Measurements from ENCODE around the gene ZMYND10. TPM values are rescaled to one million over a fixed set of nuclear protein-coding genes. Genes with fewer than 3 reads are reported as not detected.

The ZMYND10 gene
- total RNA-seq, 4 donors from 2014 or later, result 0.30 to 1.7 (median 1.3) TPM; not detected in 1

DNA sequence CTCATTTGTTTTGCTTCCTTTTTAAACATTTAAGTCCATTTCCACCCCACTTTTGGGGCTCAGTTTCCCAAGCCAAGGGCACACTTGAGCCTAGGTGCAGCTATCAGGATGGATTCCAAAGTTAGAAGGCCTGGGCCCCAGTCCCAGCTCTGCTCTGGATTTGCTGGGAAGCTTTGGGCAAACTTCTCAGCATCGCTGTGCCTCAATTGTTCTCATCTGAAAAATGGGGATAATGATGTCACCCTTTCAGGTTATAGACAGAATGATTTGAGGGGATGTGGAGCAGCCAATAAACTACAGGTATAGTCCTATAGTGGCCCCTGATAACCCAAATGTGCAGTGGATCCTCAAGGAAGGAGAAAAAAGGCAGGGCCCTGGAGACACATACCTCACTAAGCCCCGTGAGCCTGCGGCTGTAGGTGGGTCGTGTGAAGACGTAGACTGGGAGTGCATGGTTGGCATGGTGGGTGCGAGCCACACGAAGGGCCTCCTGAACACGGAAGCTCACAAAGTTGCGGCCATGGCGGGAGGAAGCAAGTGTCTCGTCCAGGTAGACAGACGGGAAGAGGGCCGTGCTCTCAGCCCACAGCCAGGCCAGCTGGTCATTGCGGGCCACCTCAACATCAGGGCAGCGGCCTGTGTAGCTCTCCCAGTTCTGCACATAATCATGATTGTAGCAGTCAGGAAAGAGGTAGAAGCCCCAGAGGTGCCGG is 26.2 kb downstream of the ZMYND10 start:
- H3K4me1 ChIP-seq, result peaks cover 0 to 71% (median 49%) of the 10 kb centered on the region in 4 donors
- TF ChIP-seq POLR2A (IDR thresholded peaks at IDR 0.05) (no peak), EP300 (IDR thresholded peaks at IDR 0.05) (no peak)
- TF ChIP-seq, protein P1, sequence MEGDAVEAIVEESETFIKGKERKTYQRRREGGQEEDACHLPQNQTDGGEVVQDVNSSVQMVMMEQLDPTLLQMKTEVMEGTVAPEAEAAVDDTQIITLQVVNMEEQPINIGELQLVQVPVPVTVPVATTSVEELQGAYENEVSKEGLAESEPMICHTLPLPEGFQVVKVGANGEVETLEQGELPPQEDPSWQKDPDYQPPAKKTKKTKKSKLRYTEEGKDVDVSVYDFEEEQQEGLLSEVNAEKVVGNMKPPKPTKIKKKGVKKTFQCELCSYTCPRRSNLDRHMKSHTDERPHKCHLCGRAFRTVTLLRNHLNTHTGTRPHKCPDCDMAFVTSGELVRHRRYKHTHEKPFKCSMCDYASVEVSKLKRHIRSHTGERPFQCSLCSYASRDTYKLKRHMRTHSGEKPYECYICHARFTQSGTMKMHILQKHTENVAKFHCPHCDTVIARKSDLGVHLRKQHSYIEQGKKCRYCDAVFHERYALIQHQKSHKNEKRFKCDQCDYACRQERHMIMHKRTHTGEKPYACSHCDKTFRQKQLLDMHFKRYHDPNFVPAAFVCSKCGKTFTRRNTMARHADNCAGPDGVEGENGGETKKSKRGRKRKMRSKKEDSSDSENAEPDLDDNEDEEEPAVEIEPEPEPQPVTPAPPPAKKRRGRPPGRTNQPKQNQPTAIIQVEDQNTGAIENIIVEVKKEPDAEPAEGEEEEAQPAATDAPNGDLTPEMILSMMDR (IDR thresholded peaks at IDR 0.05), result no peak
- no peaks in the 10 kb centered on the region for H3K27me3 ChIP-seq
- peak overlapping the region in 2 of 4 donors; percentile 93 to 99 for H3K27ac ChIP-seq
- H3K9me3 ChIP-seq, result no peaks in the 10 kb centered on the region
- 85 to 86% methylated on average over 16 of the region's 16 CpGs for WGBS, 2 donors
- DNase-seq (ENCODE audit: low spot score in 2 of 2), result no peak
- peak overlapping the region in 1 of 4 donors; percentile 67 for H3K4me3 ChIP-seq
- peaks cover 0 to 55% (median 0%) of the 10 kb centered on the region in 3 donors for H3K36me3 ChIP-seq

GRCh38 chr3:50318615-50319014 is 26.9 kb downstream of the ZMYND10 start:
- H3K27me3 ChIP-seq, result no peaks in the 10 kb centered on the region
- TF ChIP-seq EP300 (IDR thresholded peaks at IDR 0.05), result no peak
- TF ChIP-seq POLR2A (IDR thresholded peaks at IDR 0.05), result no peak
- TF ChIP-seq, protein P1 (IDR thresholded peaks at IDR 0.05), result no peak
- peaks cover 0 to 64% (median 46%) of the 10 kb centered on the region in 4 donors for H3K4me1 ChIP-seq
- peaks cover 0 to 56% (median 0%) of the 10 kb centered on the region in 3 donors for H3K36me3 ChIP-seq
- 80 to 81% methylated on average over 8 to 10 of the region's 10 CpGs for WGBS, 2 donors
- peak overlapping the region in 1 of 4 donors; percentile 67 for H3K4me3 ChIP-seq
- H3K27ac ChIP-seq, result peak overlapping the region in 1 of 4 donors; percentile 99
- H3K9me3 ChIP-seq, result no peaks in the 10 kb centered on the region
- no peak for DNase-seq (ENCODE audit: low spot score in 2 of 2)

- H3K4me1 ChIP-seq, result peaks cover 0 to 60% (median 44%) of the 10 kb centered on the region in 4 donors
- no peaks in the 10 kb centered on the region for H3K27me3 ChIP-seq
- H3K4me3 ChIP-seq, result peak overlapping the region in 1 of 4 donors; percentile 67
- TF ChIP-seq, protein P1 (IDR thresholded peaks at IDR 0.05), result no peak
- TF ChIP-seq POLR2A (IDR thresholded peaks at IDR 0.05) (no peak), EP300 (IDR thresholded peaks at IDR 0.05) (no peak)
- H3K27ac ChIP-seq, result peak overlapping the region in 2 of 4 donors; percentile 45 to 99
- H3K9me3 ChIP-seq, result no peaks in the 10 kb centered on the region
- peaks cover 0 to 56% (median 0%) of the 10 kb centered on the region in 3 donors for H3K36me3 ChIP-seq
- WGBS, 2 donors, result 82 to 83% methylated on average over 8 to 11 of the region's 11 CpGs
- no peak for DNase-seq (ENCODE audit: low spot score in 2 of 2)
These were observed 27.4 kb downstream of the ZMYND10 start for GRCh38 chr3:50318163-50318562.

DNA sequence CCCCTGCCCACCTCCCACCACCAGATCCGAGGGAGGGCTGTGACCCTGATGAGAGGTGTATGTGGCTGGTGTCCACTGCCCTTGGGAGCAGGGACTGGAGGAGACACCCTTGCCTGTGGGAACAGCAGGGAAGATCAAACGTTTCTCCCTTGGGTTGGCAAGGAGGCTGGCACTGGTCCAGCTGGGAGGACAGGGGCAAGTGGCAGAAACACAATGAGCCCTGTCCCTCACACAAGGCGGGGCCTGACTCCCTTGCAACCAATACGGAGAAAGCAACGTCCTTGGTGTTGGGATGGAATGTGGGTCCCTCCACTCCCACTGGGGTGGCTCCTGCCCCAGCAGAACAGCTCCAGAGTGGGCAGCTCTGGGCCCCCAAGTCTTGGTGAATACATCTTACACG is 28.2 kb downstream of the ZMYND10 start:
- H3K4me3 ChIP-seq, result no peak overlapping the region
- peak overlapping the region in 3 of 4 donors; percentile 45 to 99 (median 60) for H3K27ac ChIP-seq

More for the DNA sequence above, 28.2 kb downstream of the ZMYND10 start:
- 22 to 34% methylated on average over 5 to 6 of the region's 6 CpGs for WGBS, 2 donors
- H3K4me1 ChIP-seq, result peaks cover 0 to 51% (median 37%) of the 10 kb centered on the region in 4 donors
- H3K9me3 ChIP-seq, result no peaks in the 10 kb centered on the region
- no peak for DNase-seq (ENCODE audit: low spot score in 2 of 2)
- no peaks in the 10 kb centered on the region for H3K27me3 ChIP-seq
- TF ChIP-seq, protein P1 (IDR thresholded peaks at IDR 0.05), result no peak
- no peak for TF ChIP-seq POLR2A (IDR thresholded peaks at IDR 0.05)
- no peak for TF ChIP-seq EP300 (IDR thresholded peaks at IDR 0.05)
- H3K36me3 ChIP-seq, result peaks cover 0 to 56% (median 0%) of the 10 kb centered on the region in 3 donors
